HEK293T (cell line): ENCODE measurements around the gene RNF19B.

Source experiments
- BHLHE40 ChIP-seq: fragments of 450-650 bp; IDR thresholded peaks from 2 replicates; pipeline ENCODE4 v1.6.1; 2016; ENCODE audit warnings: mild to moderate bottlenecking, moderate library complexity, borderline replicate concordance
- FOXA1 ChIP-seq: fragments of 450-650 bp; IDR thresholded peaks from 2 replicates; pipeline ENCODE4 v1.6.1; 2016; ENCODE audit warnings: mild to moderate bottlenecking
- LEF1 ChIP-seq: fragments of 450-650 bp; IDR thresholded peaks from 2 replicates; pipeline ENCODE4 v1.6.1; 2017; ENCODE audit warnings: mild to moderate bottlenecking, borderline replicate concordance
- NFRKB ChIP-seq: fragments of 450-650 bp; IDR thresholded peaks from 2 replicates; pipeline ENCODE4 v1.6.1; 2016; ENCODE audit warnings: mild to moderate bottlenecking, moderate library complexity
- SP1 ChIP-seq: fragments of 450-650 bp; IDR thresholded peaks from 2 replicates; pipeline ENCODE4 v1.6.1; 2017
- SUZ12 ChIP-seq: fragments of 450-650 bp; IDR thresholded peaks from 2 replicates; pipeline ENCODE4 v1.6.1; 2016; ENCODE audit warnings: mild to moderate bottlenecking

- TF ChIP-seq SP1 (no peak), SUZ12 (no peak), NFRKB (no peak), LEF1 (no peak), FOXA1 (no peak), BHLHE40 (no peak)
Measured at GRCh38 chr1:32889731-32890278, 74.8 kb downstream of the RNF19B start.
